IPS-NIHi11 (cell line): Measurements from ENCODE around the gene CC2D1A.
"Not testable (repeated sequence)": the region's sequence is repeated elsewhere in the genome, so short reads cannot be mapped to it uniquely, and the experiment has no call there.

Experiments
- DNase-seq: peaks from one replicate; pipeline ENCODE4 v3.0.0; 2012; ENCODE audit warnings: mixed read lengths, low spot score

Gene CC2D1A

GRCh38 chr19:13908674-13909073 is 2.7 kb downstream of the CC2D1A start:
- no peak for DNase-seq

- DNase-seq = no peak
Observed at GRCh38 chr19:13909430-13909829, 3.4 kb downstream of the CC2D1A start.

- DNase-seq = no peak
Observed at GRCh38 chr19:13913352-13913751, 7.4 kb downstream of the CC2D1A start.

GRCh38 chr19:13914777-13915176 is 8.8 kb downstream of the CC2D1A start:
- no peak for DNase-seq

- DNase-seq = no peak
Observed at GRCh38 chr19:13917888-13918406, 11.9 kb downstream of the CC2D1A start.

GRCh38 chr19:13918726-13919411 is 12.9 kb downstream of the CC2D1A start:
- DNase-seq = peak; percentile 87

GRCh38 chr19:13920524-13920923 is 14.5 kb downstream of the CC2D1A start:
- DNase-seq = no peak

GRCh38 chr19:13920940-13921747 is 15.1 kb downstream of the CC2D1A start:
- peak; percentile 64 for DNase-seq

- DNase-seq = not testable (repeated sequence)
Observed at GRCh38 chr19:13922118-13922517, 16.1 kb downstream of the CC2D1A start.

GRCh38 chr19:13923194-13923987 is 17.4 kb downstream of the CC2D1A start:
- DNase-seq = no peak

- DNase-seq = no peak
Observed at GRCh38 chr19:13926010-13926409, 20.0 kb downstream of the CC2D1A start.

GRCh38 chr19:13926715-13927114 is 20.7 kb downstream of the CC2D1A start:
- DNase-seq = no peak

- no peak for DNase-seq
Observed at GRCh38 chr19:13929340-13929739, 23.3 kb downstream of the CC2D1A start.

- DNase-seq = no peak
Observed at GRCh38 chr19:13929956-13930355, 24.0 kb downstream of the CC2D1A start.

GRCh38 chr19:13930402-13930801 is 24.4 kb downstream of the CC2D1A start:
- no peak for DNase-seq

- DNase-seq = peak; percentile 7
Observed at GRCh38 chr19:13931391-13932148, 25.6 kb downstream of the CC2D1A start.

GRCh38 chr19:13932149-13932637 is 26.2 kb downstream of the CC2D1A start:
- DNase-seq = no peak

- peak; percentile 8 for DNase-seq
Observed at GRCh38 chr19:13932911-13933393, 27.0 kb downstream of the CC2D1A start.

GRCh38 chr19:13934785-13935109 is 28.7 kb downstream of the CC2D1A start:
- DNase-seq = no peak

- DNase-seq = peak; percentile 81
Observed at GRCh38 chr19:13935765-13936510, 29.9 kb downstream of the CC2D1A start.
